Activated CD4-positive, alpha-beta T cell treated with anti-CD3 and anti-CD28 coated beads for 48 hours (primary cell): ENCODE data around the gene ANKRD55.

ENCODE experiments used
- DNase-seq: peaks from one replicate; pipeline ENCODE4 v3.0.0-alpha.2; 2020

The ANKRD55 gene

GRCh38 chr5:56072863-56073766 lies 160.0 kb downstream of the ANKRD55 start:
- no peak for DNase-seq

DNA sequence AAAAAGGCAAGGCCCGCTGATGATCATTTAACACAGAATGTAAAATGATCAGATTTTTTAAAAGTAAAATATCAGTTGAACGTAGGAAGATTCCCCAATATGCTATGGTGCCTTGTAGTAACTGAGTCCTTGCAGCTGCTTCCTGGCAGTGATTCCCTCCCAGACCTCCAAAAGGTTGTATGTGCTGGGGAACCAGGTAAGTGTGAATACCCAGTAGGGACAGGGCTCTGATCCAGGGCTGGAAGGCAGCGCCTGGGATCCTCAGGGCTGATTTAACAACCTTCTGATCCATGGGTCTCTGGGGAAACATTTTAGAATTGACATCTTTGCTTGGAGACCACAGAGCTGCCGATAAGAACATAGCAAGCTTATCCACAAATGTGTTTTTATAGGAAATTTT lies 161.7 kb downstream of the ANKRD55 start:
- DNase-seq = no peak

DNA sequence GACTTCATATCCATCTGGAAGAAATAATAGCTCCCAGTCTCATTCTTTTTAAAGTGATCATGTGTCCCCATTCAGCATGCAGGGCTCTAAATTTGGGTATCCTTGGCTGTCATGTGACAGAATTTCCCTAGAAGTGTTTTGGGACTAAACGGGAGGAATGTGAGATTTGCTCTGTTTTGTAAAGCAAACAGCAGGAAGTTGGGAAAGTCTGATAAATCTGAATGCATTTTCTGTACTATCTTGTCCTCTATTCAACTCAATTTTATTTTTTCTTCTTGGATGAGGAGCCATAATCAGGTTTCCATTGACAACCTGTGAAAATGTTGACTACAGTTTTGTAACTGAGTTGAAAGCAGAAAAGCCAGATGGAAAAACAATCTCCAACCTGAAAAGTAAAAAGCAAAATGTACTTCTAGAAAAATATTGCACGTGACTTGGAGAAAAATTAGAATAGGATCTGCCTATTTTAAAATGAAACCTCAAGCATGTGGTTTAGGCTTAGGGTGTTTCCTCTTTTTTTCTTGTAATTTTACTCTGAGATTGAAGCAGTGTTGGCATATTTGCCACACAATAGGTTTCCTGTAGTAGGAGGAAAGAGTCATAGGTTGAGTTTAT lies 162.2 kb downstream of the ANKRD55 start:
- DNase-seq = no peak

DNA sequence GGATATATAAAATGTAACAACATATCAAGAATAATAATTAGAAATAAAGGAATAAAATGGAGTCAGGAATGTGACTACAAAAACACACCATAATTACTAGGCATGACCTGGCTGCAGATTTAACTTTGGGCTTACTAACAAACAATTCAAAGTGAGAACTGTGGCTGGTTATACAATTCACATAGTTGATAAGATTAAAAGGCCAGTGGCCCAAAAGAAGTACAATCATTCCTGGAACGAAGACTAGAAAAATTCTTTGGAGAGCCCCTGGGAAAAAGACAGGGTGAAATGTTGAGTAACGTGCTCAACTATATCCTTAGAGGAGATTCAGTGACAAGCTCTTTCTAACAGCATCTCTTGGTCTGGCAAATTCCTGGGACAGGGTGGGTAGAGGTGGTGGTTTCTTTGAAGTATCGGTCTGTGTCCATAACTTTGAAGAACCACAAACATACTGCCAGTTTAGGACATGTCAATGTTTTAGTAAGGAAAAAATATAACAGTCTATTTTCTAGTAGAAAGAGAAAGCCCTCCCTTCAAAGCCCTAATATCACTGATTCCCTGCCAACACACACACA lies 163.4 kb downstream of the ANKRD55 start:
- no peak for DNase-seq

DNA sequence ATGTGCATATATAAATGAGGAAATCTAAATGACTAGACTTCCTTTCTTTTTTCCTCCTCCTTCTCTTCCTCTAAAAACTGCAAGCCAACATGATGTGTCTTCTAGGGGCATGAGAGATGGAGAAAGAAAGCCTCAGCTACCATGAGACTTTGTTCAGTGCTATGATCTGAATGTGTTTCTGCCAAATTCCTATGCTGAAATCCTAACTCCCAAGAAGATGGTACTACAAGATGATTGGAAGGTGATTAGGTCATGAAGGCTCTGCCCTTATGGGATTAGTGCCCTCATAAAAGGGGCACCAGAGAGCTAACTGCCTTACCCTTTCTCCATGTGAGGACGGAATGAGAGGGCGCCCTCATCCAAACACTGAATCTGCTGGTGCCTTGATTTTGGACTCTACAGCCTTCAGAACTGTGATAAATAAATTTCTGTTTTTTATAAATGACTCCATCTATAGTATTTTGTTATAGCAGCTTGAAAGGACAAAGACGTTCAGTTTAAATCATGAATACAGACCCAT lies 166.1 kb downstream of the ANKRD55 start:
- DNase-seq = no peak

- DNase-seq = no peak
Observed at GRCh38 chr5:56064984-56065383, 168.1 kb downstream of the ANKRD55 start.

DNA sequence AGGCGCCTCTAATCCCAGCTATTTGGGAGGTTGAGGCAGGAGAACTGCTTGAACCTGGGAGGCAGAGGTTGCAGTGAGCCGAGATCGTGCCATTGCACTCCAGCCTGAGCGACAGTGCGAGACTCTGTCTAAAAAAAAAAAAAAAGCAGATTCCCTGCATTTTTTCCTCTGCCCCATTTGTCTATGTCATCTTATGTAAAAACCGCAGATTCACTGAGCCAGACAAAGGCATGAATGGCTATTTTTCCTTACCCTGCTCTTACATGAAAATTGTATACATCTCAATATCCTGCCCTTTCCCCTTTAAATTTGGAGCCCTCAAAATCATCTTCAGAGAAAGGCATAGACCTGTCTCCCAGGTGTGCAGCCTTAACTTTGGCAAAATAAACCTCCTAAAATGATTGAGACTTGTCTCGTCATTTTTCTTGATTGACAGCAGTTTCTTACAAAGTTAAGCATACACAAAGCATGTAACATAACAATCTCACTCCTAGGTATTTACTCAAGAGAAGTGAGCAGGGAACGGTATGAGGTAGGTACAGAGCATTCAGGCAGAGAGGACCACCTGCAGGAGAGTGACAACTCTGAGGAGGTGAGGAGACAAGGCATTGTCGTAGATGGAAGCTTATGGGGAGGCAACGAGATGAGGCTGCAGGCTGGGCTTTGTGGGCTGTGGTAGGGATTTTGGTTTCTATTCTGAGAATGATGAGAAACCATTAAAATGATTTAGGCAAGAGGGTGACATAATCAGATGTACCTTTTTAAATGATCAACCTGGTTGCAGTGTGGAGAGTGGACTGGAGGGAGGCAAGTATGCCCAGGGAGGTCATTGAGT lies 172.6 kb downstream of the ANKRD55 start:
- DNase-seq = peak; percentile 65

- no peak for DNase-seq
Observed at GRCh38 chr5:56059854-56060253, 173.3 kb downstream of the ANKRD55 start.

GRCh38 chr5:56056875-56057274 lies 176.3 kb downstream of the ANKRD55 start:
- no peak for DNase-seq

DNA sequence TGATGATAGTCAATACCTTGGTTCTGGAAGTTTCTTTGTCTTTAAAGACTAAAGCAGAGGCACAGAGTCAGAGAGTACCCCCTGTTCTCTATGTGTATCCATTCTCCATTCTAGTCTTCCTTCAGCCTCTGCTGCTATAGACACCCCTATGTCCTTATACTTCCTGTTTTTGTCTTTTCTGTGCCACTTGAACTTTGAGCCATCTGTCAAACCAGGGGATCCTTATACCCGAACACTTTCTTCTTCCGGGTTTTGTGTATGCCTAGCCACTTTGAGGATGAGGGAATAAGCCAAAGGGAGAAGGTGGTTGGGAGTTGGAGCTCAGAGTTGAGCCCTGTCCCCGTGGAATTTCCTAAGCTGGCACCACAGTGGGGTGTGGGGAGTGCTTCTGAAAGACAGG lies 177.3 kb downstream of the ANKRD55 start:
- no peak for DNase-seq

- DNase-seq = no peak
Observed at GRCh38 chr5:56055287-56055686, 177.8 kb downstream of the ANKRD55 start.

DNA sequence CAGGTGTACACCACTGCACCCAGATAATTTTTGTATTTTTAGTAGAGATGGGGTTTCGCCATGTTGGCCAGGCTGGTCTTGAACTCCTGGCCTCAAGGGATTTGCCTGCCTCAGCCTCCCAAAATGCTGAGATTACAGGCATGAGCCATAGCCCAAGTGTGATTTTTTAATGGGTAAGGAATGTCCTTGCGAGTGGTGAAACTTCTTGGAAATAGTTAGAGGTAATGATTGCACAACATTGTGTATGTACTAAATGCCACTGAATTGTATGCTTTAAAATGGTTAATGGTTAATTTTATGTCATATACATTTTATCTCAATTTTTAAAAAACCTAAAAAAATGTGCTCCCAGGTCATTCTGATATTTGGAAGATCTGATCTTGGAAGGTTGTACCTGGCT lies 178.5 kb downstream of the ANKRD55 start:
- no peak for DNase-seq

- DNase-seq = no peak
Observed at GRCh38 chr5:56053363-56053762, 179.8 kb downstream of the ANKRD55 start.

DNA sequence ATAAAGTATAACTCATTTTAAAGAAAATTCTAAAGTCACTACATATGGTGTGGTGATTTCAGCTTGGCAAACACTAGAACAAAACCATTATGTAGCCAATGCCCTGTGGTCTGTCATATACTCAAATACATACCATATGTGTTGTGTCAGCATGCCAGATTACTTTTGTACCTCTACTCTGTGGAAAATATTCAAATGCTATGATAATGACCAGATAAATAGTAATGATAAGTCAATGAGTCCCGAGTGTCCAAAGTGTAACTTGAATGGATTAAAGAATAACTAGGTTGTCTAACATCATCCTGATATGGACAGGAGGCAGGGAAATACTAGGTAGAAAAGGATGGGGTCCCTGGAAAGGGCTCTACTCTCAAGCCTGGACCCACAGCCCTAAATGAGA lies 180.4 kb downstream of the ANKRD55 start:
- DNase-seq = no peak

DNA sequence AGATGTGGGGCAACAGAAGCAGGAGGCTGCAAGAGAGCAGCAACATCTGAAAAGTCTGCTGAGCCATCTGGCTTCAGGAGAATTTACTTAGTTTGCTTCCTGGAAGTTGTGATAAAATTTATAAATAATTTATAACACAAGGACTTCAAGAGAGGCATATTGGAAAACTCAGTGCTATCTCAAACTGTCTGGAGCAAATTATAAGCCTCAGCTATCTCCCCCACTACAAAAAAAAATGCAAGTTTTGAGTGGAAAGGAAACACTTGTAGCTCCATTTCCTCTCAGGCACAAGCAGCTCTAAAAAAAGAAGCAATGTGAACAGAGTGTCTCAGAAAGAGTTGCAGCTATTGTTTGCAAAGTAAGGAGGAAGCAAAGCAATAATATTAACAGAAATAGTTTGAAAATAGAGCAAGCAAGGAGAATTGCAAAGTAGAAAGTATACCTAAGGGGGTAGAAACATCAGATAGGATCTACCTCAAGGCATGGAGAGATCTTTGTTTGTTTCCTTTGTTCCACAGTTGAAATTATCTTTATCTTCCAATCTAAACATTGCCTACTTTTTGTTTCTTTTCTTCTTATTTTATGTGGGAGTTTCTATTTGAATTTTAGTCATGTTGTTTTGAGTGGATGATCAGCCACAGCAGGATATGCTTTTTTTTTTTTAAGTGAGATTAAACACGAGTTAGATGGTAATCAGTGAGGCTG lies 182.4 kb downstream of the ANKRD55 start:
- no peak for DNase-seq
